ENCODE measurements around the gene TMEM92. TPM values are rescaled to one million over a fixed set of nuclear protein-coding genes. Genes with fewer than 3 reads are reported as not detected.
"Not testable (repeated sequence)": the region's sequence is repeated elsewhere in the genome, so short reads cannot be mapped to it uniquely, and the experiment has no call there.

TMEM92 gene
- total and polyA plus RNA-seq, 9 donors = 0.35 to 3.6 (median 1.4) TPM

DNA sequence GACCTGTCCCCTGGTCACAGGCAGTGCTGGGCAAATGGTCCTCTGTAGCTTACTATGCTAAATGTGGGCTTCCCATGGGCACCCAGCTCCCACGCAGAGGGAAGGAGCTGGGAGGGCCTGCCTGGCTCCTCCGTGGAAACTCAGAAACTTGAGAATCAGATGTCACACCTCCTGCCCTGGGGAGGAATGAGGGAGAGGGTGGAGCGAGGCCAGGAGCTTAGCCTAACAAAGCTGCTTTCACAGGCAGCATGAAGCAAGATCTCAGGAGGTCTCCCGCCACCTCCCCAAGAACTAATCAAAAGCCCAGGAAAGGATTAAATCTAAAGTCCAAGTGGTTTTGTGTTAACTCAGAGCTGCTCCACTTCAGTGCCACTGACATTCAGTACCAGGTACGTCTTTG lies 38.0 kb downstream of the TMEM92 start:
- WGBS (ENCODE audit: insufficient coverage) = 33% methylated on average over 4 of the region's 5 CpGs
- peaks cover 12% of the 10 kb centered on the region for H3K4me1 ChIP-seq (ENCODE audit: control insufficient read depth, insufficient read depth, low read length)
- H3K27me3 ChIP-seq (ENCODE audit: control insufficient read depth, insufficient read depth, low read length) = peaks cover 4% of the 10 kb centered on the region
- no peaks in the 10 kb centered on the region for H3K36me3 ChIP-seq (ENCODE audit: control insufficient read depth, insufficient read depth, low read length)
- no peaks in the 10 kb centered on the region for H3K9me3 ChIP-seq (replicated peaks; ENCODE audit: control insufficient read depth, low read depth, low read length)
- H3K27ac ChIP-seq (ENCODE audit: low read length) = no peak overlapping the region
- no peak for DNase-seq
- H3K4me3 ChIP-seq (ENCODE audit: low read length) = no peak overlapping the region

DNA sequence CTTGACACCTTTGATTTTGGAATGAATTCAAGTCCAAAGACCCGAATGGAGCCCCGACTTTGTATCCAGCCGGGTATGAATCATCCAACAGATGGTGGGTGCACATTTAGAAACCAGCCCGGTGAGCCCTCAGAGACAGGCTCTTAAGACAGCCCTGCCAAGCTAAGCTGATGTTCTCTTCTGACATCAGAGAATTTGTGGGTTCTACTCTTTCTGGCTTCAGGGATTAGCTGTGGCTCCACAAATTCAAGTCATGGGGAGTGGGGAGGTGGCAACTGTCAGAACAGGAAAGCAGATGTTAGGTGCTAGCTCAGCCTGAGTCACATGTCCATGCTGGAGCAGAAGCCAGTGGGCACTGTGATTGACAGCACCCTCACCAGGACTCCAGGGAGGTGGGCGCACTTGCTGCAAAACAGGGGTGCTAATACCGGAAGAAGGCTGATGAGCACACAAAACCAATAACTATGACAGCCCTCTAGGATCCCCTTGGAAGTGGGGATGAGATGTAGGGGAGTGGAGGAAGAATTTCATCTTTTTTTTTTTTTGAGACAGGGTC lies 40.3 kb downstream of the TMEM92 start:
- 68% methylated on average over 4 of the region's 6 CpGs for WGBS (ENCODE audit: insufficient coverage)
- Histone ChIP-seq H3K27ac (ENCODE audit: low read length) (no peak overlapping the region), H3K27me3 (ENCODE audit: control insufficient read depth, insufficient read depth, low read length) (peaks cover 10% of the 10 kb centered on the region), H3K4me1 (ENCODE audit: control insufficient read depth, insufficient read depth, low read length) (peaks cover 34% of the 10 kb centered on the region), H3K9me3 (replicated peaks; ENCODE audit: control insufficient read depth, low read depth, low read length) (no peaks in the 10 kb centered on the region), H3K36me3 (ENCODE audit: control insufficient read depth, insufficient read depth, low read length) (no peaks in the 10 kb centered on the region), H3K4me3 (ENCODE audit: low read length) (no peak overlapping the region)
- DNase-seq = no peak

DNA sequence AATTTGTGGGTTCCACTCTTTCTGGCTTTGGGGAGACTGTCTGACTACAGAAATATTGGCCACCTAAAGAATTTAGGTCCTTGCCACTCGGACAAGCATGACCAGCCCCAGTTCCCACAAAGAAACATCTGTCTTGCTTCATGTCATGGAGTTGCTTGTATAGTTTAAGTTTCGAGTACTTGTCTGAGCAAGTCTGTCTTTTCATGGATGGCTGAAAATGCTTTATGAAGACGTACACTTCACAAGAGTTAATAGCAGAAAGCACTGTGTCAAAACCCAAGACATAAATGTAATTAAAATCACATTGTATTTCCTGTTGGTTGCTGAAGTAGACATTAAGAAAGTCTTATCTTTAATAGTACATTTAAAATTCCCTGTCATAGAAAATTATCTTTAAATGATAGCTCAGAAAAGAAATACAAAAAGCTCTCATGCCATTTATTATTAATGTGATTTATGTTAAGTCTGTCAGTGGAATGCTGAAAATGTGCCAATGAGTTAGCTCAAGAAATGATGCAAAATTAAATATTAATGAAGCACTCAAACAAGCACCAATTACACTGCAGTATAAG lies 41.8 kb downstream of the TMEM92 start:
- no CpG with 5 or more reads among the region's 3 CpGs for WGBS (ENCODE audit: insufficient coverage)
- no peaks in the 10 kb centered on the region for H3K9me3 ChIP-seq (replicated peaks; ENCODE audit: control insufficient read depth, low read depth, low read length)

DNA sequence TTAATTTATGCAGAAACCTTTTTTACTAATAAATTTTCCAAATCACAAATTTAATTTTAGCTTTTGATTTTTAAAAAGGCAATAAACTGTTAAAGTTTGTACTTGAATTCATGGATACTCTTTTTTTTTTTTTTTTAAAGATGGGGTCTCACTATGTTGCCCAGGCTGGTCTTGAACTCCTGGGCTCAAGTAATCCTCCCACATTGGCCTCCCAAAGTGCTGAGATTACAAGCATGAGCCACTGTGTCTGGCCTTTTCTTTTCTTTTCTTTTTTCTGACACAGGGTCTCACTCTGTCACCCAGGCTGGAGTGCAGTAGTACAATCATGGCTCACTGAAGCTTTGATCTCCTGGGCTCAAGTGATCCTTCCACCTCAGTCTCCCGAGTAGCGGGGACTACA lies 42.4 kb downstream of the TMEM92 start:
- H3K9me3 ChIP-seq (replicated peaks; ENCODE audit: control insufficient read depth, low read depth, low read length); H3K36me3 ChIP-seq (ENCODE audit: control insufficient read depth, insufficient read depth, low read length); H3K4me3 ChIP-seq (ENCODE audit: low read length); DNase-seq; H3K27me3 ChIP-seq (ENCODE audit: control insufficient read depth, insufficient read depth, low read length): not testable (repeated sequence)
- no CpG with 5 or more reads among the region's 2 CpGs for WGBS (ENCODE audit: insufficient coverage)
- Histone ChIP-seq H3K4me1 (ENCODE audit: control insufficient read depth, insufficient read depth, low read length) (peaks cover 40% of the 10 kb centered on the region), H3K27ac (ENCODE audit: low read length) (peak overlapping the region; percentile 1)

More for the DNA sequence above, 41.8 kb downstream of the TMEM92 start:
- no peak overlapping the region for H3K4me3 ChIP-seq (ENCODE audit: low read length)
- H3K36me3 ChIP-seq (ENCODE audit: control insufficient read depth, insufficient read depth, low read length) = no peaks in the 10 kb centered on the region
- peaks cover 40% of the 10 kb centered on the region for H3K4me1 ChIP-seq (ENCODE audit: control insufficient read depth, insufficient read depth, low read length)
- DNase-seq = no peak
- no peak overlapping the region for H3K27ac ChIP-seq (ENCODE audit: low read length)
- H3K27me3 ChIP-seq (ENCODE audit: control insufficient read depth, insufficient read depth, low read length) = peaks cover 8% of the 10 kb centered on the region

DNA sequence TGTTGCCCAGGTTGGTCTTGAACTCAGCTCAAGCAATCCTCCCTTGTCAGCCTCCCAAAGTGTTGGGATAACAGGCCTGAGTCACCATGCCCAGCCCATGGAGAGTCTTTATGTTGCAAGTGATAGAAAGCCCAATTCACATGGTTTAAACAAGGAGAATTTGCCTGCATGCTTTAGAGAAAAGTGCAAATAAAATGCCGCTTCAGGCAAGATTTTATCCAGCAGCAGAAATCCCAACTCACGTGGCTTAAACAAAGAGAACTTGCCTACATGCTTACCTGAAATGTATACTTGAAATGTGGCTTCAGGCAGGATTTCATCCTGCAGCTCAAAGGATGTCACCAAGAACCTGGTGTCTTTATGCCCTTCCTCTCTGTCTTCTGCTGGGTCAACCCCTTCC lies 42.9 kb downstream of the TMEM92 start:
- DNase-seq = no peak
- no peaks in the 10 kb centered on the region for H3K9me3 ChIP-seq (replicated peaks; ENCODE audit: control insufficient read depth, low read depth, low read length)
- no peaks in the 10 kb centered on the region for H3K36me3 ChIP-seq (ENCODE audit: control insufficient read depth, insufficient read depth, low read length)
- WGBS (ENCODE audit: insufficient coverage) = 83% methylated on average over 1 of the region's 2 CpGs
- peaks cover 8% of the 10 kb centered on the region for H3K27me3 ChIP-seq (ENCODE audit: control insufficient read depth, insufficient read depth, low read length)
- peaks cover 42% of the 10 kb centered on the region for H3K4me1 ChIP-seq (ENCODE audit: control insufficient read depth, insufficient read depth, low read length)
- H3K4me3 ChIP-seq (ENCODE audit: low read length) = no peak overlapping the region
- peak overlapping the region; percentile 1 for H3K27ac ChIP-seq (ENCODE audit: low read length)

DNA sequence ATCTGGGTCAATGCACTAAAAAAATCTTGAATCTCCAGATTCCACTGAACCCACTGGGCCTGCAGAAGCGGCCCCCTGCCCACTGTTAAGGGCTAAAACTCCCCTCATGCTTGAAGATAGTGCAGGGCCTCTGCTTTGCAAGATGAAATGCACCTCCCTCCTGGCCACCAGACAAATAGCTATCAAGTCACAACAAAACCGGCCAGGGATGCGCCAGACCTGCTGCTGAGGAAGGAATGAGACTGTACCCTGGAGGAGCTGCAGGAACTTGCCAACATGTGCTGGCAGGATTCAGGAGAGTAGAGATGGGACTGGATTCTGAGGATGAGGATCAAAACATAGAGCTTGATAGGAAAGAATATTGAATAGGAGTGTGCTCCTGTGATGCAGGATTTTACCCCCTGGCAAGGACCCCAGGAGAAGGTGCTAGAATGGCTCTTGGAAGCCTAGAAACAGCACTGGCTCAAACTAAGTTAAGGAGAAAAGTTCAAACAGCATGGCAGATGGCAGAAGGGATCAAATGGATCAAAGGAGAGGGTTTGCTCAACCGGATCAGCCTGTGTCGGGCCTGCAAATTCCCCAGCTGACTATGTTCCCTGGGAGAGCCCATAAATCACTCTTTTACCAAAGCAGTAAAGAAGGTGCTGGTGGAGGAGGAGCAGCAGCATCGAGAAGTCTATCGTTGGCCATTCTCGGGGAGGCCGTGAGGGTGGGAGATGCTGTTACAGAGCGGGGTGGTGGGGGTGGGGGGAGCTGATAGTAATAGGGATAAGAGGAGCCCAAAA lies 44.4 kb downstream of the TMEM92 start:
- Histone ChIP-seq H3K9me3 (replicated peaks; ENCODE audit: control insufficient read depth, low read depth, low read length) (no peaks in the 10 kb centered on the region), H3K27ac (ENCODE audit: low read length) (peak overlapping the region; percentile 83), H3K27me3 (ENCODE audit: control insufficient read depth, insufficient read depth, low read length) (peaks cover 8% of the 10 kb centered on the region), H3K4me3 (ENCODE audit: low read length) (no peak overlapping the region), H3K36me3 (ENCODE audit: control insufficient read depth, insufficient read depth, low read length) (no peaks in the 10 kb centered on the region), H3K4me1 (ENCODE audit: control insufficient read depth, insufficient read depth, low read length) (peaks cover 42% of the 10 kb centered on the region)
- 24% methylated on average over 9 of the region's 10 CpGs for WGBS (ENCODE audit: insufficient coverage)
- peak; percentile 66 for DNase-seq

DNA sequence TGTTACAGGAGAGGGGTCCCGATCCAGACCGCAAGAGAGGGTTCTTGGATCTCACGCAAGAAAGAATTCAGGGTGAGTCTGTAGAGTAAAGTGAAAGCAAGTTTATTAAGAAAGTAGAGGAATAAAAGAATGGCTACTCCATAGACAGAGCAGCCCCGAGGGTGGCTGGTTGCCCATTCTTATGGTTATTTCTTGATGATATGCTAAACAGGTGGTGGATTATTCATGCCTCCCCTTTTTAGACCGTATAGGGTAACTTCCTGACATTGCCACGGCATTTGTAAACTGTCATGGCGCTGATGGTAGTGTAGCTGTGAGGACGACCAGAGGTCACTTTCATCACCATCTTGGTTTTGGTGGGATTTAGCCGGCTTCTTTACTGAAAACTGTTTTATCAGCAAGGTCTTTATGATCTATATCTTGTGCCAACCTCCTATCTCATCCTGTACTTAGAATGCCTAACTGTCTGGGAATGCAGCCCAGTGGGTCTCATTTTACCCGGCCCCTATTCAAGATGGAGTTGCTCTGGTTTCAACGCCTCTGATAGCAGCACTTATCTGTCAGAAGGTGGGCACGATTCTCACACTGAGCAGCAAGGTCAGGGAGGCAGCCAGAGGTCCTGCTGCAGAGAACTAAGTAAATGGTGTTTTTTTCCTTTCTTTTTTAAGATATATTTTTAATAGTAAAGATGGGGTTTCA lies 45.2 kb downstream of the TMEM92 start:
- 45% methylated on average over 7 of the region's 12 CpGs for WGBS (ENCODE audit: insufficient coverage)
- H3K27me3 ChIP-seq (ENCODE audit: control insufficient read depth, insufficient read depth, low read length) = peaks cover 8% of the 10 kb centered on the region
- no peaks in the 10 kb centered on the region for H3K36me3 ChIP-seq (ENCODE audit: control insufficient read depth, insufficient read depth, low read length)
- no peaks in the 10 kb centered on the region for H3K9me3 ChIP-seq (replicated peaks; ENCODE audit: control insufficient read depth, low read depth, low read length)
- peak overlapping the region; percentile 83 for H3K27ac ChIP-seq (ENCODE audit: low read length)
- H3K4me1 ChIP-seq (ENCODE audit: control insufficient read depth, insufficient read depth, low read length) = peaks cover 41% of the 10 kb centered on the region
- H3K4me3 ChIP-seq (ENCODE audit: low read length) = no peak overlapping the region
- DNase-seq = peak; percentile 51

DNA sequence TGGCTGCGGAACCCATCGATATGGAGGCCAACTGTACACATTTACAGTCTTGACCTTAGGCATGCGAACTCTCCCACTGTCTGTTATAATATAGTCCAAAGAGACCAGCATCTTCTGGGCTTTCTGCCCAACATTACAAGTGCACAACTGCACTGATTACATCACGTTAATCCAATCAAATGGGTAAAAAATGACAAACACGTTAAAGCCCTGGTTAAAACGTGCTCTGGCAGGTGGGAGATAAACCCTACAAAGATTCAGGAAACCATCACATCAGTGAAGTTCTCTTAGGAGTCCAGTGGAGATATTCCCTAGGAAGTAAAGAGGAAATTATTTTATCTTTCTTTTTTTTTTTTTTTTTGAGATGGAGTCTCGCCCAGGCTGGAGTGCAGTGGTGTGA lies 48.0 kb downstream of the TMEM92 start:
- H3K36me3 ChIP-seq (ENCODE audit: control insufficient read depth, insufficient read depth, low read length) = no peaks in the 10 kb centered on the region
- no CpG with 5 or more reads among the region's 7 CpGs for WGBS (ENCODE audit: insufficient coverage)
- peaks cover 32% of the 10 kb centered on the region for H3K4me1 ChIP-seq (ENCODE audit: control insufficient read depth, insufficient read depth, low read length)
- H3K9me3 ChIP-seq (replicated peaks; ENCODE audit: control insufficient read depth, low read depth, low read length) = no peaks in the 10 kb centered on the region
- no peak overlapping the region for H3K27ac ChIP-seq (ENCODE audit: low read length)
- peak; percentile 44 for DNase-seq
- no peak overlapping the region for H3K4me3 ChIP-seq (ENCODE audit: low read length)
- H3K27me3 ChIP-seq (ENCODE audit: control insufficient read depth, insufficient read depth, low read length) = peaks cover 6% of the 10 kb centered on the region

DNA sequence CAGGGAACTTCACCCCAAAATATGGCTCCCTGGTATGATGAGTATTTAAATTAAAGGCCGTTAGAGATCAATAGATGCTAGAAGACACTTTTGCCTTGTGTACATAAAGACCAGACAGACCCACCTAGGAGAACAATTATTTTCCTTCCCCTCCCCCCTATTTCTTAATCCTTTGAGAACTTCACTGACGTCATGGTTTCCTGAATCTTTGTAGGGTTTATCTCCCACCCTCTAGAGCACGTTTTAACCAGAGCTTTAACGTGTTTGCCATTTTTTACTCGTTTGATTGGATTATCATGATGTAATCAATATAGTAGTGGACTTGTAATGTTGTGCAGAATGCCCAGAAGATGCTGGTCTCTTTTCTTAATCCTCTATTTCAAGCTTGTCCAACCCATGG lies 48.8 kb downstream of the TMEM92 start:
- peaks cover 4% of the 10 kb centered on the region for H3K27me3 ChIP-seq (ENCODE audit: control insufficient read depth, insufficient read depth, low read length)
- H3K9me3 ChIP-seq (replicated peaks; ENCODE audit: control insufficient read depth, low read depth, low read length) = no peaks in the 10 kb centered on the region
- H3K4me1 ChIP-seq (ENCODE audit: control insufficient read depth, insufficient read depth, low read length) = peaks cover 28% of the 10 kb centered on the region
- no peak overlapping the region for H3K4me3 ChIP-seq (ENCODE audit: low read length)
- H3K36me3 ChIP-seq (ENCODE audit: control insufficient read depth, insufficient read depth, low read length) = no peaks in the 10 kb centered on the region
- H3K27ac ChIP-seq (ENCODE audit: low read length) = no peak overlapping the region
- no peak for DNase-seq
- no CpG with 5 or more reads among the region's 5 CpGs for WGBS (ENCODE audit: insufficient coverage)

DNA sequence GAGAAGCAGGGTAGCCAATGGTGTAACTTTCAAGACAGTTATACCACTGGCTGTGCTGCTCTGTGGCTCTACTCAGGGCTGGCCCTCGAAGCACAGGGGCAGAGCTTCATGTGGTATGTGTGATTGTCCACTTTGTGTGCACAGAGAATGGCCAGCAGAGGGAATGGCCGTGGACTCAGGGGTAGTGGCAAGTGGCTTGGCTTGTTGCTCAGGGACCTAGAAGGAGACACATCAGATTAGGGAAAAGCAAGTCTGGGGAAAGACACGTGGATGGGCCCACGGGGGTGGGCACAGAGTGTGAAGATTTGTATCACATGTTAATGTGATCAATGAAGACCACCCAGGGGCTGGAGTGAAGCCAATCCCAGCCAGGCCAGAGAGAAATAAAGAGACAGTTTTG lies 51.6 kb downstream of the TMEM92 start:
- H3K4me3 ChIP-seq (ENCODE audit: low read length) = no peak overlapping the region
- no peak overlapping the region for H3K27ac ChIP-seq (ENCODE audit: low read length)
- WGBS (ENCODE audit: insufficient coverage) = 11% methylated on average over 3 of the region's 4 CpGs
- no peaks in the 10 kb centered on the region for H3K9me3 ChIP-seq (replicated peaks; ENCODE audit: control insufficient read depth, low read depth, low read length)
- no peaks in the 10 kb centered on the region for H3K36me3 ChIP-seq (ENCODE audit: control insufficient read depth, insufficient read depth, low read length)
- peaks cover 33% of the 10 kb centered on the region for H3K4me1 ChIP-seq (ENCODE audit: control insufficient read depth, insufficient read depth, low read length)
- H3K27me3 ChIP-seq (ENCODE audit: control insufficient read depth, insufficient read depth, low read length) = no peaks in the 10 kb centered on the region
- no peak for DNase-seq

Measured in muscle of leg (tissue), 11 donors.